Astrocyte (in vitro differentiated cells and primary cell): Measurements from ENCODE around the gene SOX18.

Experiments
- CTCF ChIP-seq: IDR thresholded peaks from 2 replicates; pipeline ENCODE4 v1.5.1; 2011; ENCODE audit warnings: low read depth, mild to moderate bottlenecking, inconsistent platforms, low read length, moderate library complexity; ENCODE audit not compliant: insufficient read depth
- EZH2 ChIP-seq: IDR thresholded peaks from 2 replicates; pipeline ENCODE4 v1.6.1; 2012; ENCODE audit warnings: mild to moderate bottlenecking, low read length, inconsistent platforms; ENCODE audit not compliant: insufficient read depth

DNA sequence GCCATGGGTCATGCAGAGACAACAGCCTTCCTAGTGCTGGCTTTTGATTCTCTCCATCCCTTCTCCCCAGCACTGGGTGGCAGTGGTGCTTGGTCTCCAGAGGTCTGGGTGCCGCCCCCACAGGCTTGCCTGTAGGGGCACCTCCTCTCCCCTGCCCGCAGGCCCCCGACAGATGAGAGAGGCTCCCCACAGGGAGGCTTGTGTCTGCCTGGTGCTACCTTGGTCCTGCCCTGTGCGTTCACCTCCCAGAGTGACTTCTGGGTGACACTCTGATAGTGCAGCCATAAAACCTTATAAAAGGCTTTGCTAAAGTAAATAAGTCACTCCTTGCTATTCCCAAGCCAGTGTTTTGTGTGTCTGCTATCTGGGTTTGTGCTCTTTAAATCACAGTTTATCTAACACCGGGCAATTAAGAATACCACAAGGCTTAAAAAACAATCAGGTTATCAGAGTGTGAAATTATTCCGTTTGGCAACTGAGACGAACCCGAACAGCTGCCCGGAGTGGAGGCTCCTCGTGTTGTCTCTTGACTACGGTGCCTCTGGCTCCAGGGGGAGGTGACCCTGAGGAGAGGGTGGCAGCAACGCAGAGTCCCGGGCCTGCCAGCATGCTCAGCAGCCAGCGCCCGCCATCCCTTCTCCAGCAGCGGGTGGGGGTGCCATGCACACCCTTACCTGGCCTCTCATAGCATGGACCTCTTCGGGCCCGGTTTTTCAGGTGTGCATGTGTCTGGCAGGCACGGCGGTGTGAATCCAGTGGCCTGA, 18.9 kb downstream of the SOX18 start:
- TF ChIP-seq CTCF, result no peak
- no peak for TF ChIP-seq EZH2
